Measurements from ENCODE around the gene FBXW2. TPM values are rescaled to one million over a fixed set of nuclear protein-coding genes. Genes with fewer than 3 reads are reported as not detected.

The FBXW2 gene
- total and polyA plus RNA-seq, 12 donors = 9.2 to 86.8 (median 48.0) TPM

DNA sequence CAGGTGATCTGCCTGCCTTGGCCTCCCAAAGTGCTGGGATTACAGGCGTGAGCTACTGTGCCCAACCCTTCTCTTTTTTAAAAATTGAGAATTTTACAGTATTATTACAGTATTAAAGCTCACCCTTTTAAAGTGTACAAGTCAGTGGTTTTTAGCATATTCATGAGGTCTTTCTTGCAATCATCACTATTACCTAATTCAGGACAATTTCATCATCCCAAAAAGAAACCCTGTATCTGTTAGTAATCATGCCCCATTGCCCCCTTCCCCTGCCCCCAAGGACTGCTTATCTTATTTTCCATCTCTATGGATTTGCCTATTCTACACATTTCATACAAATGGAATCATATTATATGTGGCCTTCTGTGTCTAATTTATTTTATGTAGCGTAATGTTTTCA lies 56.3 kb downstream of the FBXW2 start:
- Histone ChIP-seq H3K36me3 (replicated peaks in 1 of 2) (no peaks in the 10 kb centered on the region), H3K4me3 (no peak overlapping the region), H3K4me1 (replicated peaks in 1 of 2) (no peaks in the 10 kb centered on the region), H3K9me3 (replicated peaks in 1 of 3) (no peaks in the 10 kb centered on the region), H3K27ac (no peak overlapping the region), H3K27me3 (no peaks in the 10 kb centered on the region)
- no peak for DNase-seq
- no peak for TF ChIP-seq POLR2A (IDR thresholded peaks at IDR 0.05)
- TF ChIP-seq, protein P1, sequence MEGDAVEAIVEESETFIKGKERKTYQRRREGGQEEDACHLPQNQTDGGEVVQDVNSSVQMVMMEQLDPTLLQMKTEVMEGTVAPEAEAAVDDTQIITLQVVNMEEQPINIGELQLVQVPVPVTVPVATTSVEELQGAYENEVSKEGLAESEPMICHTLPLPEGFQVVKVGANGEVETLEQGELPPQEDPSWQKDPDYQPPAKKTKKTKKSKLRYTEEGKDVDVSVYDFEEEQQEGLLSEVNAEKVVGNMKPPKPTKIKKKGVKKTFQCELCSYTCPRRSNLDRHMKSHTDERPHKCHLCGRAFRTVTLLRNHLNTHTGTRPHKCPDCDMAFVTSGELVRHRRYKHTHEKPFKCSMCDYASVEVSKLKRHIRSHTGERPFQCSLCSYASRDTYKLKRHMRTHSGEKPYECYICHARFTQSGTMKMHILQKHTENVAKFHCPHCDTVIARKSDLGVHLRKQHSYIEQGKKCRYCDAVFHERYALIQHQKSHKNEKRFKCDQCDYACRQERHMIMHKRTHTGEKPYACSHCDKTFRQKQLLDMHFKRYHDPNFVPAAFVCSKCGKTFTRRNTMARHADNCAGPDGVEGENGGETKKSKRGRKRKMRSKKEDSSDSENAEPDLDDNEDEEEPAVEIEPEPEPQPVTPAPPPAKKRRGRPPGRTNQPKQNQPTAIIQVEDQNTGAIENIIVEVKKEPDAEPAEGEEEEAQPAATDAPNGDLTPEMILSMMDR (IDR thresholded peaks at IDR 0.05) = no peak
- 71 to 94% (median 87%) methylated on average over 2 of the region's 2 CpGs for WGBS, 4 donors
- intact Hi-C loops (cut with DNase I) = loop anchor here in 1 of 2 donors (5.0 kb wide), 1 partner anchor 115 kb away; no protein-coding TSS in a partner anchor

DNA sequence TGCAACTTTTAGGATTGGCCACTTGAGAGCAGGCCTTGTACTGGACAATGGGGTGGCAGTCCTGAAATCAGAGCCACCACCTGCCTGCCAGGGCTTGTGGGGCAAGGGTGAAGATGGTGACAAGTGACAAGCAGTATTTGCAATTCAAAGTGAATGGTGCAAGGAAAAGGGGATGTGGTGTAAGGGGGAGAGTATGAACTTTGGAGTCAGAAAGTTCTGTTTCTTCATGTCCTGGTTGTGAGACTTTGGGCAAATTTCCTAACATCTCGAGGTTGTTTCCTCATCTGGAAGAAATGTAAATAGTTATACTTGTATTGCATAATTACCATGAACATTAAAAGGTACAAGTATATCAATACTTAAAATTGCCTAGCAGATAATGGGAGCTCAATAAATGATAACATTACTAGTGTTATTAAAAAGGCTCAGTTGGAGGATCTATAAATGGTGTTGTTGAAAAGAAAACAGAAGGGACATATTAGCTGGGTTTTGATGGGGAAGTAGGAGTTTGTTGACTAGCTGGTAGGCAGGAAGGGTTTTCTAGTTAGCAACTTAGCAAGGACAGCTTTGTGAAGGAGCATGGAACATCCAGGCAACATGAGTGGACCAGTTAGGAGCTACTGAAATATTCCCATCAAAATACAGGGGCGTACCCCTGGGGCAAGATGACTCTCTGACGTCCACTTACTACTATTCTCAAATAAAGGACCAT lies 57.6 kb downstream of the FBXW2 start:
- 69 to 80% (median 74%) methylated on average over 3 of the region's 3 CpGs for WGBS, 4 donors
- intact Hi-C loops (cut with DNase I) = loop anchor here in 1 of 2 donors (5.0 kb wide), 1 partner anchor 113 kb away; no protein-coding TSS in a partner anchor
- Histone ChIP-seq H3K4me3 (no peak overlapping the region), H3K4me1 (replicated peaks in 1 of 2) (no peaks in the 10 kb centered on the region), H3K27ac (peak overlapping the region in 2 of 5 donors; percentile 21 to 78), H3K27me3 (no peaks in the 10 kb centered on the region), H3K9me3 (replicated peaks in 1 of 3) (no peaks in the 10 kb centered on the region), H3K36me3 (replicated peaks in 1 of 2) (no peaks in the 10 kb centered on the region)
- peak in 2 of 7 donors; percentile 23 to 41 for DNase-seq
- TF ChIP-seq, protein P1 (IDR thresholded peaks at IDR 0.05) = no peak
- TF ChIP-seq POLR2A (IDR thresholded peaks at IDR 0.05) = no peak

DNA sequence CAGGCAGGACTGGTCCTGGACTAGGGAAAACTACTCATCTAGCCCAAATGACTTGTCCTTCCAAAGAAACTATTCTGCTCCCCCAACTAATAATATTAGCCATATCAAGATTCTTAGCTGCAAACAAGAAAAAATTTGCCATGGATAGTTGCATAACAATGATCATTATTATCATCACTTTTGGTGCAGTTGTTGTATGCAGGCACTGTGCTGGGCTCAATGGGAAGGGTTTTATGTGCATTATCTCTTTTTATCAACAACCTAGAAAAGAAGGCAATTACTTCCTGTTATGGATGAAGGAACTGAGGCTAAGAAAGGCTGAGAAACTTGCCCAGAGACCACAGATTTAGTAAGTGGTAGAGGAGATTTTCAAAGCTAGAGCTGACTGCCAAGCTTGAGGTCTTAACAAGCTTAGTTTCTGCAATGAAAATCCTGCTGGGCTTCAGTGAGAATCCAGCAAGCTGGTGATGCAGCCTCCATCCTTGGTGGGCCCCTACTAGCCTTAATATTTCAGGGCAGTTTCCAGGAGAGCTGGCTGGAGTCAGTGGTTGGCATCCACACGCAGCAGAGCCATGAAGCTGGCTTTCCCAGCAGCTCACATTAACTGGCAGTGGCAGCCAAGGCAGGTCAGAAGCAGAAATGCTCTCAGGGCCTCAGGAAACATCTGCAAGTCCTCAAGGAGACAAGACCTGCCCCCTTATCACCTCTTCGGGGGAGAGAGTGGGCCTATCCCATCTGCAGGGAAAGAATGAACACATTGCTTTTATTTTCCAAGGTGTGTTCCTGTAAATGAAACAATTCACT lies 58.4 kb downstream of the FBXW2 start:
- Histone ChIP-seq H3K27ac (peak overlapping the region in 2 of 5 donors; percentile 21 to 78), H3K4me1 (replicated peaks in 1 of 2) (no peaks in the 10 kb centered on the region), H3K36me3 (replicated peaks in 1 of 2) (no peaks in the 10 kb centered on the region), H3K27me3 (no peaks in the 10 kb centered on the region), H3K9me3 (replicated peaks in 1 of 3) (no peaks in the 10 kb centered on the region), H3K4me3 (no peak overlapping the region)
- no peak for TF ChIP-seq POLR2A (IDR thresholded peaks at IDR 0.05)
- TF ChIP-seq, protein P1 (IDR thresholded peaks at IDR 0.05) = no peak
- 60 to 72% (median 65%) methylated on average over 2 of the region's 2 CpGs; no CpG with 5 or more reads in 1 of the 4 donors for WGBS, 4 donors
- intact Hi-C loops (cut with DNase I) = loop anchor here in 1 of 2 donors (5.0 kb wide), 1 partner anchor 113 kb away; no protein-coding TSS in a partner anchor
- DNase-seq = no peak

DNA sequence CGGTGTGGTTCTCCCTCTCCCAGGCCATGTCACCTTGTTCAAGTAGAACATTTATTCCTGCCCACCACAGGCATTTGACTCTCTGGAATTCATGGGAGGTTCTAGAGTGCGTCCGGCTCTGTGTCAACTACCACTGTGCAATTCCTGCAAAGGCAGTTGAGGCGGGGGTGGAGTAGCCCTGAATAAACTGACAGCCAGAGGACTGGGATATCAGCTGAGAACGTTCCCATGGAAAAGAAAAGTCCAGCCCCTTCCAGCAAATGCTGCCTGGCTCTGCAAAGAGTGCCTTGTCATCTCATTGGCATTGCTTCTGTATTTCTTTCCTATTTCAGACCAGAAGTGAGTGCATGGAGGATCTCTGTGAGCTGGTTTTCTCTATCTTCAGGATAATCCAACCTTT lies 60.0 kb downstream of the FBXW2 start:
- TF ChIP-seq, protein P1 (IDR thresholded peaks at IDR 0.05) = no peak
- no peak for TF ChIP-seq POLR2A (IDR thresholded peaks at IDR 0.05)
- Histone ChIP-seq H3K27me3 (no peaks in the 10 kb centered on the region), H3K9me3 (replicated peaks in 1 of 3) (no peaks in the 10 kb centered on the region), H3K4me1 (replicated peaks in 1 of 2) (no peaks in the 10 kb centered on the region), H3K36me3 (replicated peaks in 1 of 2) (no peaks in the 10 kb centered on the region), H3K4me3 (no peak overlapping the region), H3K27ac (no peak overlapping the region)
- WGBS, 4 donors = 60 to 85% (median 78%) methylated on average over 2 to 5 of the region's 5 CpGs
- intact Hi-C loops (cut with DNase I) = no loop called here
- peak in 2 of 7 donors; percentile 35 to 45 for DNase-seq

Measured in adrenal gland (tissue), 12 donors.